ENCODE measurements around the gene GNAO1. TPM values are rescaled to one million over a fixed set of nuclear protein-coding genes. Genes with fewer than 3 reads are reported as not detected.

The GNAO1 gene
- total and polyA plus RNA-seq, 9 of the 15 experiments (the other 6 are each of a cell fraction or from before 2014, with no cell fraction given): 0.07 to 0.42 (median 0.08) TPM; not detected in 5

DNA sequence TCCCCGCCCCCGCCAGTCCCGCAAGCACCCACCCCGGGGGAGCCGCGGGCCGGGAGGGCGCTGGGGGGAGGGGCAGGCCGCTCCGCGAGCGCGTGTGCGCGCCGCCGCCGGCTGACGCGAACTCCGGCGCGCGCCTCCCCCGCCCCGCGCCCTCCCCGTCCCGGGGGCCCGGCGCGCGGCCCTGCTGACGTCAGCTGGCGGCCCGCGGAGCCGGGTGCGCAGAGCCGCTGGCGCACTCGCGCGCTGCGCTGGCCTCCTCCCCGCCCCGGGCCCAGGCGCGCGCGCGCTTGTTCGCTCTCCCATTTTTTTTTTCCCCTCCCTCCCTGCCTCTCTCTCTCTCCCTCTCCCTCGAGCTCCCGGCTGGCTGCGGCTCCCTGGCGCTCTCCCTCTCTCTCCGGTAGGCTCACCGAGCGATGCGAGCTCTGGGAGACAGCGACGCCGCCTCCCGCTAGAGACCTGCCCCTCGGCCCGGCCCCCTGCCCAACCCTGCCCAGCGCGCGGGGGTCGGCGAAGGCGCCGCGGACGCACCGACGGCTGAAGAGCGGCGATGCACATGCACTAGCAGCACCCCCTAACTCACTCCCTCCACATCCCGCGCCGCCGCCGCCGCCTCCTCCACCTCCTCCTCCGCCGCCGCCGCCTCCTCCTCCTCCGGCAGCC lies at the start of gene GNAO1 (continued):
- TF ChIP-seq, protein P1, sequence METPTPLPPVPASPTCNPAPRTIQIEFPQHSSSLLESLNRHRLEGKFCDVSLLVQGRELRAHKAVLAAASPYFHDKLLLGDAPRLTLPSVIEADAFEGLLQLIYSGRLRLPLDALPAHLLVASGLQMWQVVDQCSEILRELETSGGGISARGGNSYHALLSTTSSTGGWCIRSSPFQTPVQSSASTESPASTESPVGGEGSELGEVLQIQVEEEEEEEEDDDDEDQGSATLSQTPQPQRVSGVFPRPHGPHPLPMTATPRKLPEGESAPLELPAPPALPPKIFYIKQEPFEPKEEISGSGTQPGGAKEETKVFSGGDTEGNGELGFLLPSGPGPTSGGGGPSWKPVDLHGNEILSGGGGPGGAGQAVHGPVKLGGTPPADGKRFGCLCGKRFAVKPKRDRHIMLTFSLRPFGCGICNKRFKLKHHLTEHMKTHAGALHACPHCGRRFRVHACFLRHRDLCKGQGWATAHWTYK (CRISPR knock-in tag; IDR thresholded peaks at IDR 0.05): no peak
- TF ChIP-seq, protein P2, sequence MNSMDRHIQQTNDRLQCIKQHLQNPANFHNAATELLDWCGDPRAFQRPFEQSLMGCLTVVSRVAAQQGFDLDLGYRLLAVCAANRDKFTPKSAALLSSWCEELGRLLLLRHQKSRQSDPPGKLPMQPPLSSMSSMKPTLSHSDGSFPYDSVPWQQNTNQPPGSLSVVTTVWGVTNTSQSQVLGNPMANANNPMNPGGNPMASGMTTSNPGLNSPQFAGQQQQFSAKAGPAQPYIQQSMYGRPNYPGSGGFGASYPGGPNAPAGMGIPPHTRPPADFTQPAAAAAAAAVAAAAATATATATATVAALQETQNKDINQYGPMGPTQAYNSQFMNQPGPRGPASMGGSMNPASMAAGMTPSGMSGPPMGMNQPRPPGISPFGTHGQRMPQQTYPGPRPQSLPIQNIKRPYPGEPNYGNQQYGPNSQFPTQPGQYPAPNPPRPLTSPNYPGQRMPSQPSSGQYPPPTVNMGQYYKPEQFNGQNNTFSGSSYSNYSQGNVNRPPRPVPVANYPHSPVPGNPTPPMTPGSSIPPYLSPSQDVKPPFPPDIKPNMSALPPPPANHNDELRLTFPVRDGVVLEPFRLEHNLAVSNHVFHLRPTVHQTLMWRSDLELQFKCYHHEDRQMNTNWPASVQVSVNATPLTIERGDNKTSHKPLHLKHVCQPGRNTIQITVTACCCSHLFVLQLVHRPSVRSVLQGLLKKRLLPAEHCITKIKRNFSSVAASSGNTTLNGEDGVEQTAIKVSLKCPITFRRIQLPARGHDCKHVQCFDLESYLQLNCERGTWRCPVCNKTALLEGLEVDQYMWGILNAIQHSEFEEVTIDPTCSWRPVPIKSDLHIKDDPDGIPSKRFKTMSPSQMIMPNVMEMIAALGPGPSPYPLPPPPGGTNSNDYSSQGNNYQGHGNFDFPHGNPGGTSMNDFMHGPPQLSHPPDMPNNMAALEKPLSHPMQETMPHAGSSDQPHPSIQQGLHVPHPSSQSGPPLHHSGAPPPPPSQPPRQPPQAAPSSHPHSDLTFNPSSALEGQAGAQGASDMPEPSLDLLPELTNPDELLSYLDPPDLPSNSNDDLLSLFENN (IDR thresholded peaks at IDR 0.05; ENCODE audit: low read depth in 2 of 2, low read length in 2 of 2): no peak
- TF ChIP-seq HDAC8 (tag; IDR thresholded peaks at IDR 0.05) (no peak), KLF6 (CRISPR knock-in tag; IDR thresholded peaks at IDR 0.05; ENCODE audit: borderline replicate concordance) (no peak), MECOM (CRISPR knock-in tag; IDR thresholded peaks at IDR 0.05) (no peak), ZSCAN32 (CRISPR knock-in tag; IDR thresholded peaks at IDR 0.05) (no peak), BACH1 (tag; IDR thresholded peaks at IDR 0.05) (no peak), ZNF384 (IDR thresholded peaks at IDR 0.05; ENCODE audit: low read depth, low read length) (peak; percentile 73), RHOXF2B (CRISPR knock-in tag; conservative IDR thresholded peaks at IDR 0.05) (no peak), TFAM (CRISPR knock-in tag; conservative IDR thresholded peaks at IDR 0.05) (no peak), CREM (IDR thresholded peaks at IDR 0.05; ENCODE audit: low read depth) (peak; percentile 65), NCOA6 (IDR thresholded peaks at IDR 0.05) (peak; percentile 65; the same call in 1 of the 2 replicates), SMC3 (conservative IDR thresholded peaks at IDR 0.05; ENCODE audit: insufficient read depth, low read depth, low read length) (no peak), NONO (IDR thresholded peaks at IDR 0.05; ENCODE audit: low read depth in 2 of 2, low read length in 1 of 2) (no peak), LEF1 (IDR thresholded peaks at IDR 0.05) (no peak), TAF15 (IDR thresholded peaks at IDR 0.05; ENCODE audit: low read depth, low read length) (no peak), ZFP36 (IDR thresholded peaks at IDR 0.05; ENCODE audit: low read depth, low read length, partially characterized antibody) (no peak), ZNF274 (IDR thresholded peaks at IDR 0.05; ENCODE audit: borderline replicate concordance, low read depth, low read length) (no peak), ZKSCAN3 (CRISPR knock-in tag; IDR thresholded peaks at IDR 0.05) (no peak), CREB1 (IDR thresholded peaks at IDR 0.05) (peak; percentile 48; the same call in 1 of the 2 replicates), CREB1 (CRISPR knock-in tag; IDR thresholded peaks at IDR 0.05) (no peak), ILF3 (IDR thresholded peaks at IDR 0.05; ENCODE audit: borderline replicate concordance) (no peak)
- TF ChIP-seq, protein P3, sequence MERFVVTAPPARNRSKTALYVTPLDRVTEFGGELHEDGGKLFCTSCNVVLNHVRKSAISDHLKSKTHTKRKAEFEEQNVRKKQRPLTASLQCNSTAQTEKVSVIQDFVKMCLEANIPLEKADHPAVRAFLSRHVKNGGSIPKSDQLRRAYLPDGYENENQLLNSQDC (CRISPR knock-in tag; IDR thresholded peaks at IDR 0.05): no peak
- TF ChIP-seq, protein P4, sequence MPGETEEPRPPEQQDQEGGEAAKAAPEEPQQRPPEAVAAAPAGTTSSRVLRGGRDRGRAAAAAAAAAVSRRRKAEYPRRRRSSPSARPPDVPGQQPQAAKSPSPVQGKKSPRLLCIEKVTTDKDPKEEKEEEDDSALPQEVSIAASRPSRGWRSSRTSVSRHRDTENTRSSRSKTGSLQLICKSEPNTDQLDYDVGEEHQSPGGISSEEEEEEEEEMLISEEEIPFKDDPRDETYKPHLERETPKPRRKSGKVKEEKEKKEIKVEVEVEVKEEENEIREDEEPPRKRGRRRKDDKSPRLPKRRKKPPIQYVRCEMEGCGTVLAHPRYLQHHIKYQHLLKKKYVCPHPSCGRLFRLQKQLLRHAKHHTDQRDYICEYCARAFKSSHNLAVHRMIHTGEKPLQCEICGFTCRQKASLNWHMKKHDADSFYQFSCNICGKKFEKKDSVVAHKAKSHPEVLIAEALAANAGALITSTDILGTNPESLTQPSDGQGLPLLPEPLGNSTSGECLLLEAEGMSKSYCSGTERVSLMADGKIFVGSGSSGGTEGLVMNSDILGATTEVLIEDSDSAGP (CRISPR knock-in tag; IDR thresholded peaks at IDR 0.05): no peak
